SH-SY5Y (cell line): Measurements from ENCODE around the gene ZFAND2B.

ENCODE experiments used
- GATA2 ChIP-seq: IDR thresholded peaks from 2 replicates; pipeline ENCODE4 v1.6.1; 2011; ENCODE audit warnings: mild to moderate bottlenecking, low read depth, low read length
- GATA3 ChIP-seq: IDR thresholded peaks from 2 replicates; pipeline ENCODE4 v1.6.1; 2011; ENCODE audit warnings: low read depth, mild to moderate bottlenecking, low read length, moderate library complexity

ZFAND2B gene

DNA sequence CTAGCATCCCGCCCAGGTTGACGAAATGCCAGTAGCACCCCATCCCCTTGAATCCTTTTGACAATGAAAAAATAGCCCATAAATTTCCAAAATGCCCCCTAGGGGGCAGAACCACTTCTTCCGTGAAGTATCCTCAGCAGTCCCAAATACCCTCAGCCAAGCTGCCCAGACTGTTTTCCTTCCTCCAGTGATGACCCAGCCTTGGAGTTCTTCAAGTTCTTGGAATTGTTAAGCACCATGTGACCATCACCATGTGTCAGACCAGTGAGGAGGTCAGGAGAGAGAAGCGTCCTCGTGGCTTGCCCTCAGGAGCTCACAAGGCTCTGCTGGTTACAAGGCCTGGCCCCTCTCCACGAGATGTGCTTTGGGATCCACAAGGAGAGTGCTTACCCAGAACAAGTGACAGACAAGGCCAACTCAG, 35.3 kb upstream of the ZFAND2B start:
- no peak for TF ChIP-seq GATA2
- TF ChIP-seq GATA3, result no peak

DNA sequence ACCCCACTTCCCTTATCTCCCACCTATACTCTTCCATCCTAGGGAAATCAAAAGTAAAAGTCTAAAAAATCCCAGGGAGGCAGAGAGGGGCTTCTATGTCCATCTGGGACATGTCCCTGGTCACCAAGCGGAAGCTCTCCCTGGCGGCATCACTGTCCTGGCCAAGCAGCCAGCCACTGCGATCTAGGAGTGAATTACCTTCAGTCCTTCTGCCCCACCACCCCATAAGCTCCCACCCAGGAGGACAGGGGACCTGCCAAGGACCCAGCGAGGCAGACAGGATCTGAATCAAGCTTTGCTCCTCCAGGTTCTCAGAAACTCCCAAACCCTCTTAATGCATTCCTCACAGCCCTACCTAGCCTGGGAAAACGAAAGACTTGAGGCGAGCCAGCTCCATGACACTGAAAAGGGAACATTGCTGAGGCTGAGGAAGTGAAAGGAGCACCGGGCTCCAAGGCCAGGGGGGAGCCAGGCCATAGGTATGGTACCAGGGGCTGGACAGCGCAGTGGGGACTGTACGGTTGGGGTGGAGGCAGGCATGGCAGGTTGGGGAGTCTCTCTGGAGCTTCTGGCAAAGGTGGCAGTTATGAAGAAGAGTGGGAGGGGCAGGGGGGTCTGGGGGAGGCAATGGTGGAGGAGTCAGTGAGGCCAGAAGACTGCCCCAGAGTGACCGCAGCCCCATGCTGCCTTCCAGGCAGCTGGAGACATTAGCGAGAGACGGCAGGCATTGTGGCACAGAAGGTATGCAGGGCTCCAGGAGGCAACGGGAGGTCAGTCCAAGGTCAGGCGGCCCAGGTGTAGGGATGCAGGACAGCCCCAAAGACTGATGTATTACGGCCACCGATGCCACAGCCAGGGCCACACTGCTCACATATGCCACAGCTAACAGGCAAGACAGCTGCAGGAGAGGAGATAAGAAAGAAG, 34.1 kb upstream of the ZFAND2B start:
- no peak for TF ChIP-seq GATA3
- no peak for TF ChIP-seq GATA2

DNA sequence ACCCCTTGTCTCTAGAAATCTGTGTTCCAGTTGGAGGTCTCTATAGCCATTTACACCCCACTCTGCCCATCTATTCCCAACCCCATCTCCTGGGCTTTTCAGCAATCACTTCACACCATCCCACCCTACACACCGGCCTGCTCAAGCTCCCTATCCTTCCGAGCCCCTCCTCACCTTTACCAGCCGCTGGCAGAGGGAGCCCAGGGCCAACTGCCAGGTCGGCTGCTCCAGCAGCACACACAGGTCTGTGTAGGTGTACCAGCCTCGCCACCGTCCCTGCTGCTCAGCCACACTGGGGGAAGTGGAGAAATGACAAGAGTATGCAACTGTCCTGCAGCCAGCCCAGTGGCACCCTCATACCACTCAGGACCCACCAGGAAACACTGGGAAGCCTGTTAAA, 33.4 kb upstream of the ZFAND2B start:
- TF ChIP-seq GATA3, result no peak
- TF ChIP-seq GATA2, result no peak

DNA sequence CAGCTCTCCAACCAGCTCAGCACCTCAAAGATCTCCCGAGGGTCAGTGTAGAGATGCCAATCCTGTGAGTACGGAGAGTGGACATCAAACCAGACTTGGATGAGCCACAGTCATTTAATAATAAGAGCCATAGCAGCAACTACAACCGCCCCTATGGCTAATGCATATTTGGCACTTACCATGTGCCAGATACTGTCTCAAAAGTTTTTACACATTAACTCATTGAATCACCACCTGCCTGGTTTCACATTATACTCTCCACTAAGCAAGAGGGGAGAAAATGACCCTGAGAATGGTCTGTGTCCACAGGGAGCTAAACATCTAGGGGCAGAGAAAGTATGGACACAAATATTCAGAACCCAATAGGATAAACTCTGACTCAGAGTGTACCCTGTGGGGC, 32.4 kb upstream of the ZFAND2B start:
- TF ChIP-seq GATA3, result no peak
- no peak for TF ChIP-seq GATA2

DNA sequence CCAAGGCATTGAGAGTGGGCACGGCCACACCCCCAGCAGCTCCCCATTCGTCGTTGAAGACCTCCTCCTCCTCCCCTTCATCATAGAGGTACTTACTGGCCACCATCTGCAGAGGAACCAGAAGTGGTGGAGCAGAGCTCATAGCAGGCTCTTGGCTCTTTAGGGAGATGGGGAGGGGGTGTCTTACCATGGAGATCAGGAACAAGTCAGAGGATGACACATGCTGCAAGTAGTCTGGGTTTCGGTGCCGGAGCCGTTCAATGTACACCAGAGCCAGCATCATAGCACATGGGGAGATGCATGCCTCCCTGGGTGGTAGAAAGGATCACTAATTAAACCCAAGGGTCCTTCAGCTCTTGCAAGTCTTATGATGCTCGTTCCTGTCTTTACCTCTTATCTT, 31.8 kb upstream of the ZFAND2B start:
- no peak for TF ChIP-seq GATA2

DNA sequence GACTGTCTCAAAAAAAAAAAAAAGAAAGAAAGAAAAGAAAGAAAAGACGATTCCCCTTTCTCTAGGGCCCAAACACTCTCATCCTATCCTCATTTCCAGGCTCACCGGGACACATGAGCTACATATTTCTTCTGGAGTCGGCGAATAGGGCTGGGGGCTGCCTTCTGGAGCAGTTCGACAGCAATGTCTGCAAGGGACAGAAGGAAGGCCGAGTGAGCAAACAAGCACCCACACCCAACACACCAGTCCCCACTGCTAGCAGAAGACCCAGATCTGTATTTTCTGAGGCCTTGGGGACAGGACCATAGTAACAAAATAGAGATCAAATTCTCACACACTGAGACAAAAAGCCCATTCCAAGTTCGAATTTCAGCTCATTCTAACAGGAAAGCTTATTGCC, 31.1 kb upstream of the ZFAND2B start:
- TF ChIP-seq GATA3 (no peak), GATA2 (no peak)

DNA sequence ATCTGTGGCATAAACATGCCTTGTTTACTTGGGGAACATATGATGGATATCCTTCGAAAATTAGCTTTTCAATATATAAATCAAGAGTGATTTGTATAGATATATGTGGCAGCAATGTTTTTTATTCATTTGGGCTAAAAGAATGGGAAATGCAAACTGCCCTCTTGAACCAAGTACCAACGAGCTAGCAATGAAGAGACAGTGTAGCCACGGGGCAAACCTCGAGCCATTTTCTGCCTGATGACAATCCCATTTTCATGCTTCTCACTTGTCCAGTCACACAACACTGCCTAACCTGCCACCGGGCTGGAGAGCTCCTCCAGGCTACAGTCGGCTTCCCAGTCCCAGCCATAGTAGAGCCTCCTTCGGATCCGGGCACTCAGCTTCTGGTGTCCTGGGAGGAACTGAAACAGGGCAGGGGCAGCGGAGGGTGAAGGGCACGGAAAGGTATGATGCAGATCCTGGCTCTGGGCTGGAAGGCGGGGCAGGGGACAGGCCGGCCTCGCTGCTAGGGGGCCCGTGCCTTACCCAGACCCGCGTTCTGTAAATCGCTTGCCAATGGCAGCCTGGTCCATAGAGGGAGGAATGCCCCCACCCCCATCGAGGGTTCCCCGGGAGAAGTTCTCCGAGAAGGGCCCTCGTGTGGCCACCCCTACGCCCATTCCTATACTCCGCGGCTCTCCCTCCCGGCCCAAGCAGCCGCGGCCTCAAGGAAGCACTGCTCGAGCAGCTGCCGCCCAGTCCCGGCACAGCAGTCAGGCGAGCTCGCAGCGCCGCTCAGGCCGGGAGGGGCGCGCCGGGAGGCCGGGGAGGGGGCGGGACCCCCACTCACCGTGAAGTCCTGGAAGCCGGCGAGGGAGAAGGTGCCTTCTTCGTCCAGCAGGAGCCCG, 30.4 kb upstream of the ZFAND2B start:
- TF ChIP-seq GATA3 (no peak), GATA2 (no peak)

DNA sequence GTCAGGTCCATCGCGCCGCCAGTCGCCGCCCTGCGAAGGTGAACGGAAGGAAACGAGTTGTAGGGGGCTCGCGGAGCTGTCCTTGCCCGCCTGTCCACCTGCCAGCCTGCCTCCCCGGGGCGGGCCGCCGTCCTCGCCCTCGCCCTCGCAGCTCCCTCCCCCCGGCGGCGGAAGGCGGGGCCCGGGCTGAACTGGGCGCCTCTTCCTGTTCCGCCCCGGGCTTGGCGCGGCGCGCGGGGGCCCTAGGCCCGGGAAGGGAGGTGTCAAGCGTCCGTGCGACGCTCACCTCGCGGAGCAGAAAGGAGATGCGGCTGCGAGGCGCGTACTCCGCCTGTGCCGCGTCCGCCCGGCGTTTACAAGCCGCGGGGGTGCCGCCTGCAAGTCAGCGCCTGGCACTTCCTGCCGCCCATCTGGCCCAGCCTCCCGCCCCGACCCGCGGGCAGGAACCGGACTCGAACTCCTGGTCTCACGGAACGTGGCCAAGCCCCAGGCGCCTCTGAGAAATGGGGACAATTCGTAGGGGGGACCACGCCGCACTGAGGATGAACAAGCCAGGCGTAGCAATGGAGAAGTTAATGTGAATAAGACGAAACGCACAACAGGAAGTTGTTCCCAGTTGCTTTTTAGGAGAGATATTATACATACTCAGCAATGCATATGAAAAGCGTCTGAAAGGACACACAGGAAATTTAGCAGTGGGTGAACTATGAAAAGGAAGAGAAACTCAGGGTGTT, 29.6 kb upstream of the ZFAND2B start, which contains the start of gene CNPPD1:
CNPPD1 (minus strand) TSS at position 108 of the 734 bp plus-strand sequence; CDS start at position 11, 97 bp downstream.
- TF ChIP-seq GATA2, result no peak
- no peak for TF ChIP-seq GATA3

DNA sequence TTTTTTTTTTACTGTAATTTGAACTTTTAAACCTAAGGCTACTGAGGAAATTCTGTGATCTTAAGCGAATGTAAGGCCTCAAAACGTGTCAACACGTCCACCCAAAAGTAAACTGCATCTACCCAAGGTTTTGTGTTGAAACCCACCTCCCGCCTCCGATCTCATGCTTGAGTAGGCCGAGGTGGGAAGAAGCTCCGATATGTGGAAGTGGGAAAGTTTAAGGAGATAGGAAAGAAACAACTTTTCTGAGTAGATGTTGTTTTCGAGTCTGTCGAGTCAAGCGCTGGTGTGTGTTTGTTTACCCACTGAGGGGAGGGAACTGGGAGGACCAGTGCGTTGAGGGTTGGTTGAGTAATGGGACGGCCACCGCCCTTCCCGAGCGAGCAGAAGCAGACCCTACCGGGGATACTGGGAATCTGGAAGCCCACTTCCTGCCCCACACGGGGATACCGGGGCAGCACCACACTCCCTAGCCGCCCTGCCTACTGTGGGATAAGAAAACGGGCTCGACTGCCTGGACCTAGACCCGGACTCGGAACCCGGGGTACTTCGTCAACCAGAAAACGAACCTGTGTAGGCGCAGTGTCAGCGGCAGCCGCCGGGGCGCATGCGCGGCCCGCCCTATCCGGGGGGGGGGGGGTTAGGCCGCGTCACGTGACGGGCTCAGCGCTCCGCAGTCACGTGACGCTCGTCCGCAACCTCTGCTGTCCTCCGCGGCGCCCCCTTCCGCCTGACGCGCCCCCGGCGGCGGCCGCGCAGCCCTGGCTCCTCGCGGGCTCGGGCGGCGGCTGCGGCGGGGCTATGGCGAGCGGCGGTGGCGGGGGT, 28.8 kb upstream of the ZFAND2B start, which contains the start of gene RETREG2:
RETREG2 (plus strand) TSS at position 724 of the 825 bp plus-strand sequence; CDS start at position 802, 78 bp downstream.
- TF ChIP-seq GATA3, result no peak
- TF ChIP-seq GATA2, result no peak; the same call in 1 of the 2 replicates

DNA sequence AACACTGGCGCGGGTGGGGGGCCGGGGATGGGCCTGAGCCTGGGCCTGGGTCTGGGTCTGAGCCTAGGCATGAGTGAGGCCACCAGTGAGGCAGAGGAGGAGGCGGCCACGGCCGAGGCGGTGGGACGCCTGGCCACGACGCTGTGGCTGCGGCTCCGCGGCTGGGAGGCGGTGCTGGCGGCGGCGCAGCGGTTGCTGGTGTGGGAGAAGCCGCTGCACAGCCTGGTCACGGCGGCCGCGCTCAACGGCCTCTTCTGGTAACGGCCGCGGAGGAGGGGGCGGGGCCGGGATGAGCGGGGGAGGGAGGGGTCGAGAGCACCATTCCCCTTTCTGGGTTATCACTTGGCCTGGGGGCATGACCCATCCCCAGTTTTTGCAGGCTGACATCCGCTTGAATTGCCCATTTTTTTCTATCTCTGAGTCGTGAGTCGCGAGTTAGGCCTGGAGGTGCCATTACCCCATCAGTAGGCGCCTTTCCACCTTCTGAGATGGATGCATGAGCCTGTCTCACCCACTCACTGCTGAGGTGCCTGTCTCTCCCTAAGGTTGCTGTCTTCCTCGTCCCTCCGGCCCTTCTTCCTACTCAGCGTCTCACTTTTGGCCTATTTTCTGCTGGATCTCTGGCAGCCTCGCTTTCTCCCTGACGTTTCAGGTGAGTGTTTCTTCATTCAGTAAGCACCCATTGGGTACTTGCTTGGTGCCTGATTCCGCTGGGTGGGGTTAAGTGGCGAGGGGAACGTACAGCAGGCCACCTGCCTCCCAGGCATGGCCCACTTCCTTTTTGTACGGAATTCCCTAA, 28.0 kb upstream of the ZFAND2B start:
- TF ChIP-seq GATA3 (no peak), GATA2 (no peak)

DNA sequence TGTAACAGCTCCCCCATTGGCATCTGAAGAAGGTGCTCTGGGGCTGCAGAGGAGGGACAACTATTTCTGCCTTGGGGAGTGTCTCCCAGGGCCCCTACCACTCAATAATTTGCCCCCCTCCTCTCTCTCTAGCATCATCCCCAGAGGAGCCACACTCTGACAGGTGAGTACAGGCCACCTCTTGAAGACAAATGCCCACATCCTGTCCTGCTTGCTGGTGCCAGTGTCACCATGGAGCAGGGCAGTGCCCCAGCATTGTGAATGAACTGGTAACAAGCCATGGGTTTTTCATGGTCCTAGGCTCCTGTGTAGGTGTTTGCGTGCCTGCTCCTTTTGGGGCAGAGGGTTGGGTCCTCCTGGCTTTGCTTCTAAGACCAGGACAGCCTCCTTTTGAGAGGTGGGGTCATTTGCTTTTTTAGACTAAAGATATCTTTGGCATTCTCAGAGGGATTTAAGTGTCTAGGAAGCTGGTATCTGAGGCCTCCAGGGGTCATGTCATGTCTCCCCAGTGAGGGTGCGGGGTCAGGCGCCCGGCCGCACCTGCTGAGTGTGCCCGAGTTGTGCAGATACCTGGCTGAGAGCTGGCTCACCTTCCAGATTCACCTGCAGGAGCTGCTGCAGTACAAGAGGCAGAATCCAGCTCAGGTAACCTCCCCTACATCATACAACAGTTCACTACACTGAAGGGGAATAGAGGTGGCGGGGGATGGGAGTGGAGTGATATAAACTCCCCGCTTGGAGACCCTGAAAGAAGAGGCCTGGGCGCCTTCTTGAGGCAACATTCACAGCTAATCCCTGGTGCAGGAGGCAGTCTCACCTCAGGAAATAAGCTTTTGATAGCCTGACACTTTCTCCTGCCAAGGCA, 26.7 kb upstream of the ZFAND2B start:
- TF ChIP-seq GATA3, result no peak
- no peak for TF ChIP-seq GATA2

DNA sequence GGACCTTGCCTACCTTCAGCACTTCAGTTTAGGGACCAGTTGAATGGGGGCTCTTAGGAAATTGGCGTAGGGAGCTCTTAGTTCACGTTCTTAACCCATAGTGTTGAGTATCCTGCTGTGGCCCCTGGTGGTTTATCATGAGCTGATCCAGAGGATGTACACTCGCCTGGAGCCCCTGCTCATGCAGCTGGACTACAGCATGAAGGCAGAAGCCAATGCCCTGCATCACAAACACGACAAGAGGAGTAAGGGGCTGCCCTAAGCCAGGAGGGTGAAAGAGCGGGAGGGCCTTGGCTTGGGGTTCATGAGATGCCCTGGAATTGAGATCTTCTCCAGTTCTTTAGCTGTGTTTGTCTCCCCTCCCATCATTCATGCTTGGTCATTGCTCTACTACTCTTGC, 25.6 kb upstream of the ZFAND2B start:
- no peak for TF ChIP-seq GATA2
- TF ChIP-seq GATA3, result no peak
